IMR-90 (cell line): Measurements from ENCODE around the gene TMEM140. TPM values are rescaled to one million over a fixed set of nuclear protein-coding genes. Genes with fewer than 3 reads are reported as not detected.

Experiments used
- ATAC-seq: fragments of 200-7000 bp; cut with Tn5 transposase; 2 replicates; pipeline ENCODE4 v1.9.1; 2020; ENCODE audit warnings: low read depth, mild to moderate bottlenecking, moderate library complexity
- BruUV-seq: library from RNA; stranded (reverse); fragments of 400-500 nt; replicated peaks from 2 replicates; lab custom pipeline; 2021; lab: Mats Ljungman, UMichigan
- CTCF ChIA-PET: fragments of 300-600 bp; formaldehyde crosslinking; extraction: SDS; loops from one replicate; lab custom pipeline; 2021; ENCODE audit warnings: antibody characterized with exemption; lab: Yijun Ruan, JAX
- POLR2A ChIA-PET: fragments of 300-600 bp; sonication (Branson Sonifier 250); formaldehyde crosslinking; loops from one replicate; lab custom pipeline; 2022; ENCODE audit warnings: antibody characterized with exemption; ENCODE audit not compliant: unreplicated experiment; lab: Charles Lee
- DNase-seq: peaks from one replicate; pipeline ENCODE4 v3.0.0; 2013
- H2AFZ ChIP-seq: replicated peaks from 2 replicates; pipeline ENCODE3; 2013; ENCODE audit warnings: low read length, mild to moderate bottlenecking; ENCODE audit not compliant: poor library complexity
- H2AK5ac ChIP-seq: 2 replicates; pipeline ENCODE4 v1.6.1; 2013; ENCODE audit warnings: low read depth, low read length, inconsistent platforms
- H2AK9ac ChIP-seq: replicated peaks from 2 replicates; pipeline ENCODE3; 2013; ENCODE audit warnings: mild to moderate bottlenecking, low read depth, low read length, moderate library complexity; ENCODE audit not compliant: poor library complexity
- H2BK120ac ChIP-seq: 2 replicates; pipeline ENCODE4 v1.6.1; 2013; ENCODE audit warnings: low read depth, low read length, inconsistent platforms
- H2BK15ac ChIP-seq: 3 replicates; pipeline ENCODE4 v1.6.1; 2013; ENCODE audit warnings: low read depth, low read length, inconsistent platforms
- H2BK20ac ChIP-seq: 2 replicates; pipeline ENCODE4 v1.6.1; 2013; ENCODE audit warnings: low read depth, mild to moderate bottlenecking, inconsistent platforms, low read length, moderate library complexity
- H2BK5ac ChIP-seq: 2 replicates; pipeline ENCODE4 v1.6.1; 2013; ENCODE audit warnings: mild to moderate bottlenecking, low read depth, low read length, inconsistent platforms; ENCODE audit not compliant: poor library complexity, severe bottlenecking
- H3K14ac ChIP-seq: replicated peaks from 2 replicates; pipeline ENCODE4 v1.6.1; 2013; ENCODE audit warnings: low read depth, low read length, inconsistent platforms
- H3K18ac ChIP-seq: 2 replicates; pipeline ENCODE4 v1.6.1; 2013; ENCODE audit warnings: low read depth, low read length, control low read depth
- H3K23ac ChIP-seq: 2 replicates; pipeline ENCODE4 v1.6.1; 2013; ENCODE audit warnings: low read depth, low read length, inconsistent platforms
- H3K27ac ChIP-seq: 2 replicates; pipeline ENCODE4 v1.5.1; 2013; ENCODE audit warnings: mild to moderate bottlenecking, control low read depth, low read length; ENCODE audit not compliant: insufficient read depth
- H3K27me3 ChIP-seq: 2 replicates; pipeline ENCODE4 v1.6.1; 2013; ENCODE audit warnings: low read length; ENCODE audit not compliant: control insufficient read depth, insufficient read depth
- H3K36me3 ChIP-seq: 2 replicates; pipeline ENCODE4 v1.6.1; 2013; ENCODE audit warnings: low read length, mixed read lengths; ENCODE audit not compliant: control insufficient read depth, insufficient read depth
- H3K4ac ChIP-seq: 2 replicates; pipeline ENCODE4 v1.6.1; 2013; ENCODE audit warnings: low read depth, low read length, inconsistent platforms
- H3K4me1 ChIP-seq: 2 replicates; pipeline ENCODE4 v1.6.1; 2013; ENCODE audit warnings: low read length, mixed read lengths; ENCODE audit not compliant: control insufficient read depth, insufficient read depth
- H3K4me2 ChIP-seq: 2 replicates; pipeline ENCODE4 v1.6.1; 2013; ENCODE audit warnings: low read depth, mild to moderate bottlenecking, control low read depth, low read length, moderate library complexity
- H3K4me3 ChIP-seq: 2 replicates; pipeline ENCODE4 v1.5.1; 2013; ENCODE audit warnings: low read depth, mild to moderate bottlenecking, control low read depth, low read length, moderate library complexity; ENCODE audit not compliant: insufficient read depth
- H3K56ac ChIP-seq: 2 replicates; pipeline ENCODE4 v1.6.1; 2013; ENCODE audit warnings: low read length, inconsistent platforms; ENCODE audit not compliant: insufficient read depth; ENCODE audit errors: extremely low read depth
- H3K79me1 ChIP-seq, 2 experiments: 2 replicates each; pipeline ENCODE4 v1.6.1; 2013; ENCODE audit warnings: low read length in 2 of 2, inconsistent platforms in 1 of 2, low read depth in 1 of 2
- H3K9ac ChIP-seq: 2 replicates; pipeline ENCODE4 v1.6.1; 2013; ENCODE audit warnings: low read depth, low read length, control low read depth
- H3K9me1 ChIP-seq: 2 replicates; pipeline ENCODE4 v1.6.1; 2013; ENCODE audit warnings: low read length, inconsistent platforms; ENCODE audit not compliant: insufficient read depth
- H3K9me3 ChIP-seq: 2 replicates; pipeline ENCODE4 v1.6.1; 2013; ENCODE audit warnings: low read length; ENCODE audit not compliant: control insufficient read depth, insufficient read depth
- H4K20me1 ChIP-seq: 2 replicates; pipeline ENCODE4 v1.6.1; 2013; ENCODE audit warnings: low read length, inconsistent platforms; ENCODE audit not compliant: insufficient read depth
- H4K5ac ChIP-seq: 2 replicates; pipeline ENCODE4 v1.6.1; 2013; ENCODE audit warnings: mild to moderate bottlenecking, low read depth, low read length, control low read depth
- H4K8ac ChIP-seq, 2 experiments: 2 replicates each; pipeline ENCODE4 v1.6.1; 2013; ENCODE audit warnings: low read depth in 2 of 2, low read length in 2 of 2, control low read depth in 1 of 2, inconsistent platforms in 1 of 2
- H4K91ac ChIP-seq: 2 replicates; pipeline ENCODE4 v1.6.1; 2013; ENCODE audit warnings: low read depth, low read length, inconsistent platforms; ENCODE audit not compliant: insufficient read depth
- BHLHE40 ChIP-seq: fragments of 150-350 bp; IDR thresholded peaks from 2 replicates; pipeline ENCODE4 v1.6.1; 2016; ENCODE audit warnings: mild to moderate bottlenecking, low read depth, low read length
- CEBPB ChIP-seq: IDR thresholded peaks from 2 replicates; pipeline ENCODE4 v1.6.1; 2012; ENCODE audit warnings: low read depth, low read length, improper control_type of control experiment
- CHD1 ChIP-seq: IDR thresholded peaks from 2 replicates; pipeline ENCODE4 v1.6.1; 2012; ENCODE audit warnings: low read depth, low read length, improper control_type of control experiment
- ELK1 ChIP-seq: fragments of 150-350 bp; IDR thresholded peaks from 2 replicates; pipeline ENCODE4 v1.6.1; 2016; ENCODE audit warnings: low read depth, mild to moderate bottlenecking, low read length, moderate library complexity, borderline replicate concordance
- FOS ChIP-seq: fragments of 150-350 bp; IDR thresholded peaks from 2 replicates; pipeline ENCODE4 v1.6.1; 2016; ENCODE audit warnings: low read depth, low read length
- MAFK ChIP-seq: IDR thresholded peaks from 2 replicates; pipeline ENCODE4 v1.6.1; 2012; ENCODE audit warnings: low read depth, low read length, improper control_type of control experiment
- MAZ ChIP-seq: IDR thresholded peaks from 2 replicates; pipeline ENCODE4 v1.6.1; 2012; ENCODE audit warnings: low read depth, mild to moderate bottlenecking, low read length, improper control_type of control experiment, moderate library complexity, borderline replicate concordance
- MXI1 ChIP-seq: IDR thresholded peaks from 2 replicates; pipeline ENCODE4 v1.6.1; 2012; ENCODE audit warnings: low read depth, mild to moderate bottlenecking, low read length, moderate library complexity, borderline replicate concordance
- NFE2L2 ChIP-seq: fragments of 150-350 bp; IDR thresholded peaks from 2 replicates; pipeline ENCODE4 v1.6.1; 2016; ENCODE audit warnings: low read depth, mild to moderate bottlenecking, low read length
- POLR2A ChIP-seq: IDR thresholded peaks from 2 replicates; pipeline ENCODE4 v1.6.1; 2012; ENCODE audit warnings: mild to moderate bottlenecking, low read depth, low read length
- RAD21 ChIP-seq: IDR thresholded peaks from 2 replicates; pipeline ENCODE4 v1.6.1; 2012; ENCODE audit warnings: low read length, improper control_type of control experiment
- RCOR1 ChIP-seq: IDR thresholded peaks from 2 replicates; pipeline ENCODE4 v1.6.1; 2012; ENCODE audit warnings: mild to moderate bottlenecking, low read length, improper control_type of control experiment; ENCODE audit not compliant: insufficient replicate concordance
- RFX5 ChIP-seq: IDR thresholded peaks from 2 replicates; pipeline ENCODE4 v1.8.0; 2012; ENCODE audit warnings: low read depth, mild to moderate bottlenecking, low read length, moderate library complexity
- SMC3 ChIP-seq: fragments of 150-350 bp; IDR thresholded peaks from 2 replicates; pipeline ENCODE4 v1.6.1; 2016; ENCODE audit warnings: low read depth, mild to moderate bottlenecking, antibody characterized with exemption, low read length, moderate library complexity
- WGBS, 2 experiments: methylation state at CpG; one replicate each; pipeline versions ENCODE4 v1.1.5 to v1.1.7; 2013; ENCODE audit warnings: missing lambda C conversion rate in 2 of 2; ENCODE audit not compliant: insufficient read length in 1 of 2; ENCODE audit errors: extremely low coverage in 2 of 2; 5-methylcytosine and 5-hydroxymethylcytosine counted together
- dilution Hi-C: fragments of 300-500 bp; cut with HindIII; formaldehyde crosslinking; loops from one replicate; pipeline ENCODE4 v1.14.3; 2018; ENCODE audit warnings: low sequenced_read_pairs; ENCODE audit not compliant: unreplicated experiment
- in situ Hi-C: fragments of 300-500 bp; cut with MboI; formaldehyde crosslinking; loops from 3 replicates; pipeline ENCODE4 v1.14.3; 2019; ENCODE audit warnings: low sequenced_read_pairs, inconsistent platforms, mixed read lengths
- intact Hi-C: fragments of 100-400 bp; cut with micrococcal nuclease; formaldehyde crosslinking; loops from 2 replicates; pipeline ENCODE4 v1.10.0; 2022
- polyA plus RNA-seq, 3 experiments: library from polyadenylated mRNA; depleted of rRNA; stranded (reverse); fragments of >200 nt; gene quantifications; 2 replicates each; pipeline ENCODE4 v1.2.3, GENCODE V29; 2012; ENCODE audit warnings: low replicate concordance in 1 of 3
- total RNA-seq: library from RNA; depleted of rRNA; stranded (reverse); fragments of >200 nt; gene quantifications from 2 replicates; pipeline ENCODE4 v1.2.3, GENCODE V29; 2012
- TF ChIP-seq, protein P1 (sequence below): fragments of 150-350 bp; IDR thresholded peaks from 2 replicates; pipeline ENCODE4 v1.6.1; 2017; ENCODE audit warnings: mild to moderate bottlenecking, antibody characterized with exemption, low read length, low read depth
- TF ChIP-seq, protein P2 (sequence below): conservative IDR thresholded peaks from 2 replicates; pipeline ENCODE4 v1.5.1; 2012; ENCODE audit warnings: mild to moderate bottlenecking, low read depth, low read length, improper control_type of control experiment

TMEM140 gene
- total and polyA plus RNA-seq, 2 of the 4 experiments (the other 2 are of a cell fraction), result 0.24 to 0.72 TPM

- Histone ChIP-seq H3K9ac (no peak overlapping the region), H3K9me3 (no peaks in the 10 kb centered on the region), H3K4me1 (no peaks in the 10 kb centered on the region), H3K56ac (no peak overlapping the region), H2BK120ac (no peak overlapping the region), H3K27me3 (peaks cover 14% of the 10 kb centered on the region), H2AK9ac (no peak overlapping the region), H3K4ac (no peak overlapping the region), H3K18ac (no peak overlapping the region), H4K91ac (no peak overlapping the region), H2BK20ac (no peak overlapping the region), H2BK5ac (no peak overlapping the region), H2BK15ac (no peak overlapping the region), H3K36me3 (no peaks in the 10 kb centered on the region), H3K79me1 (peaks cover 0 to 3% of the 10 kb centered on the region in 2 experiments; a peak in 2 of 4 replicates), H4K5ac (no peak overlapping the region), H3K23ac (no peak overlapping the region), H3K4me3 (no peak overlapping the region), H3K9me1 (no peaks in the 10 kb centered on the region), H3K4me2 (no peak overlapping the region), H2AFZ (no peak overlapping the region), H3K27ac (no peak overlapping the region), H4K8ac (no peak overlapping the region), H3K14ac (no peak overlapping the region), H2AK5ac (no peak overlapping the region), H4K20me1 (no peaks in the 10 kb centered on the region)
- DNase-seq (no peak), ATAC-seq (no peak)
- in situ Hi-C loops (no loop called here), dilution Hi-C loops (no loop called here), intact Hi-C loops (no loop called here)
- CTCF ChIA-PET, result no interaction called here
- TF ChIP-seq RAD21, result no peak
- TF ChIP-seq RCOR1, result no peak
- no peak for TF ChIP-seq MAZ
- no peak for TF ChIP-seq ELK1
- no peak for TF ChIP-seq NFE2L2
- TF ChIP-seq, protein P1, sequence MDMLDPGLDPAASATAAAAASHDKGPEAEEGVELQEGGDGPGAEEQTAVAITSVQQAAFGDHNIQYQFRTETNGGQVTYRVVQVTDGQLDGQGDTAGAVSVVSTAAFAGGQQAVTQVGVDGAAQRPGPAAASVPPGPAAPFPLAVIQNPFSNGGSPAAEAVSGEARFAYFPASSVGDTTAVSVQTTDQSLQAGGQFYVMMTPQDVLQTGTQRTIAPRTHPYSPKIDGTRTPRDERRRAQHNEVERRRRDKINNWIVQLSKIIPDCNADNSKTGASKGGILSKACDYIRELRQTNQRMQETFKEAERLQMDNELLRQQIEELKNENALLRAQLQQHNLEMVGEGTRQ, result no peak
- TF ChIP-seq MAFK, result no peak
- no peak for TF ChIP-seq BHLHE40
- no peak for TF ChIP-seq RFX5
- TF ChIP-seq, protein P2, sequence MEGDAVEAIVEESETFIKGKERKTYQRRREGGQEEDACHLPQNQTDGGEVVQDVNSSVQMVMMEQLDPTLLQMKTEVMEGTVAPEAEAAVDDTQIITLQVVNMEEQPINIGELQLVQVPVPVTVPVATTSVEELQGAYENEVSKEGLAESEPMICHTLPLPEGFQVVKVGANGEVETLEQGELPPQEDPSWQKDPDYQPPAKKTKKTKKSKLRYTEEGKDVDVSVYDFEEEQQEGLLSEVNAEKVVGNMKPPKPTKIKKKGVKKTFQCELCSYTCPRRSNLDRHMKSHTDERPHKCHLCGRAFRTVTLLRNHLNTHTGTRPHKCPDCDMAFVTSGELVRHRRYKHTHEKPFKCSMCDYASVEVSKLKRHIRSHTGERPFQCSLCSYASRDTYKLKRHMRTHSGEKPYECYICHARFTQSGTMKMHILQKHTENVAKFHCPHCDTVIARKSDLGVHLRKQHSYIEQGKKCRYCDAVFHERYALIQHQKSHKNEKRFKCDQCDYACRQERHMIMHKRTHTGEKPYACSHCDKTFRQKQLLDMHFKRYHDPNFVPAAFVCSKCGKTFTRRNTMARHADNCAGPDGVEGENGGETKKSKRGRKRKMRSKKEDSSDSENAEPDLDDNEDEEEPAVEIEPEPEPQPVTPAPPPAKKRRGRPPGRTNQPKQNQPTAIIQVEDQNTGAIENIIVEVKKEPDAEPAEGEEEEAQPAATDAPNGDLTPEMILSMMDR, result no peak
- no peak for TF ChIP-seq MXI1
- TF ChIP-seq SMC3, result no peak
- TF ChIP-seq FOS, result no peak
- no peak for TF ChIP-seq CEBPB
- TF ChIP-seq POLR2A, result no peak
- no peak for TF ChIP-seq CHD1
- BruUV-seq, result no TSS peak
- POLR2A ChIA-PET, result no interaction called here
- no CpG with 5 or more reads among the region's 3 CpGs for WGBS, 2 experiments
Measured at GRCh38 chr7:135215698-135216097, 67.8 kb downstream of the TMEM140 start.
